Panc1 (cell line): Measurements from ENCODE around the gene FGR. TPM values are rescaled to one million over a fixed set of nuclear protein-coding genes. Genes with fewer than 3 reads are reported as not detected.

ENCODE experiments used
- ATAC-seq: fragments of 200-7000 bp; cut with Tn5 transposase; 2 replicates; pipeline ENCODE4 v1.9.1; 2020; ENCODE audit warnings: mild to moderate bottlenecking, moderate library complexity
- BruUV-seq: library from RNA; stranded (reverse); fragments of 400-500 nt; replicated peaks from 2 replicates; lab custom pipeline; 2021; lab: Mats Ljungman, UMichigan
- CTCF ChIA-PET: fragments of 300-600 bp; sonication (Branson Sonifier 250); formaldehyde crosslinking; loops from one replicate; lab custom pipeline; 2022; ENCODE audit warnings: antibody characterized with exemption; lab: Charles Lee
- POLR2A ChIA-PET: fragments of 300-600 bp; sonication (Branson Sonifier 250); formaldehyde crosslinking; loops from one replicate; lab custom pipeline; 2022; ENCODE audit warnings: antibody characterized with exemption; lab: Charles Lee
- DNase-seq: peaks from one replicate; pipeline ENCODE4 v3.0.0-alpha.2; 2010; ENCODE audit warnings: low read depth, low spot score
- H3K27ac ChIP-seq: 2 replicates; pipeline ENCODE4 v1.5.1; 2011; ENCODE audit warnings: mild to moderate bottlenecking, low read length, inconsistent platforms
- H3K27me3 ChIP-seq: fragments of 200-500 bp; sonication (Bioruptor generic); 2 replicates; pipeline ENCODE4 v1.6.0; 2014; ENCODE audit warnings: low read length, inconsistent platforms; ENCODE audit not compliant: control insufficient read depth, insufficient read depth
- H3K36me3 ChIP-seq: fragments of 200-500 bp; sonication (Bioruptor generic); 2 replicates; pipeline ENCODE4 v1.5.1; 2014; ENCODE audit warnings: inconsistent platforms, mild to moderate bottlenecking, low read length, moderate library complexity; ENCODE audit not compliant: control insufficient read depth, insufficient read depth
- H3K4me1 ChIP-seq: 2 replicates; pipeline ENCODE4 v1.5.1; 2011; ENCODE audit warnings: inconsistent platforms, mild to moderate bottlenecking, low read length, moderate library complexity; ENCODE audit not compliant: control insufficient read depth, insufficient read depth
- H3K4me3 ChIP-seq, 2 experiments: 2 replicates each; pipeline ENCODE4 v1.5.1; 2011 to 2012; ENCODE audit warnings: low read depth in 2 of 2, low read length in 2 of 2, mild to moderate bottlenecking in 2 of 2, inconsistent platforms in 1 of 2, moderate library complexity in 1 of 2
- H3K9me3 ChIP-seq: fragments of 200-500 bp; sonication (Bioruptor generic); 2 replicates; pipeline ENCODE4 v1.5.1; 2014; ENCODE audit warnings: low read depth, mild to moderate bottlenecking, inconsistent platforms, low read length, moderate library complexity; ENCODE audit not compliant: control insufficient read depth, insufficient read depth
- CTCF ChIP-seq: fragments of 450-650 bp; IDR thresholded peaks from 2 replicates; pipeline ENCODE4 v1.5.1; 2017; ENCODE audit warnings: mild to moderate bottlenecking
- POLR2AphosphoS5 ChIP-seq: IDR thresholded peaks from 2 replicates; pipeline ENCODE4 v1.6.1; 2012; ENCODE audit warnings: mild to moderate bottlenecking, low read depth, low read length, moderate library complexity
- SIN3A ChIP-seq: IDR thresholded peaks from 2 replicates; pipeline ENCODE4 v1.6.1; 2012; ENCODE audit warnings: low read depth, mild to moderate bottlenecking, low read length, moderate library complexity, borderline replicate concordance; ENCODE audit not compliant: insufficient read depth
- TCF7L2 ChIP-seq: IDR thresholded peaks from 2 replicates; pipeline ENCODE4 v1.6.1; 2011; ENCODE audit warnings: mild to moderate bottlenecking, low read depth, low read length, inconsistent platforms
- in situ Hi-C: cut with HindIII; loops from 2 replicates; pipeline ENCODE4 v1.10.0; 2016; ENCODE audit warnings: low sequenced_read_pairs, low pct_unique_long_range_greater_than_20kb
- intact Hi-C: fragments of 100-400 bp; cut with micrococcal nuclease; formaldehyde crosslinking; loops from one replicate; pipeline ENCODE4 v1.10.0; 2022; ENCODE audit not compliant: unreplicated experiment
- total RNA-seq: library from RNA; stranded (reverse); gene quantifications from one replicate; pipeline ENCODE4 v1.2.1, GENCODE V29; 2021; ENCODE audit not compliant: unreplicated experiment
- TF ChIP-seq, protein P1 (sequence below), 2 experiments: IDR thresholded peaks; 2 replicates each; pipeline ENCODE4 v1.6.1; 2011 to 2012; ENCODE audit warnings: low read depth in 2 of 2, control low read depth in 1 of 2, low read length in 1 of 2, mild to moderate bottlenecking in 1 of 2, moderate library complexity in 1 of 2; ENCODE audit not compliant: insufficient read depth in 1 of 2

The FGR gene
- total RNA-seq, 1 experiment from 2014 or later, result 0.18 TPM

- CTCF ChIA-PET, result interaction anchor here (0.6 to 1.2 kb wide), 3 partner anchors 54 to 429 kb away, joined by 4 to 9 read pairs (median 4); no protein-coding TSS in a partner anchor
- POLR2A ChIA-PET, result interaction anchor here (0.6 kb wide), 1 partner anchor 96 kb away, joined by 5 read pairs; no protein-coding TSS in a partner anchor
- ATAC-seq, result no peak
- intact Hi-C loops, result loop anchor here (10.0 kb wide), 1 partner anchor 267 kb away; the partner anchor contains the start of gene GPR3
- Histone ChIP-seq H3K27me3 (no peaks in the 10 kb centered on the region), H3K36me3 (no peaks in the 10 kb centered on the region), H3K9me3 (no peaks in the 10 kb centered on the region), H3K4me1 (peaks cover 18% of the 10 kb centered on the region), H3K27ac (no peak overlapping the region; the same call in 1 of the 2 replicates), H3K4me3 (no peak overlapping the region)
- TF ChIP-seq TCF7L2 (no peak), POLR2AphosphoS5 (no peak)
- TF ChIP-seq, protein P1, sequence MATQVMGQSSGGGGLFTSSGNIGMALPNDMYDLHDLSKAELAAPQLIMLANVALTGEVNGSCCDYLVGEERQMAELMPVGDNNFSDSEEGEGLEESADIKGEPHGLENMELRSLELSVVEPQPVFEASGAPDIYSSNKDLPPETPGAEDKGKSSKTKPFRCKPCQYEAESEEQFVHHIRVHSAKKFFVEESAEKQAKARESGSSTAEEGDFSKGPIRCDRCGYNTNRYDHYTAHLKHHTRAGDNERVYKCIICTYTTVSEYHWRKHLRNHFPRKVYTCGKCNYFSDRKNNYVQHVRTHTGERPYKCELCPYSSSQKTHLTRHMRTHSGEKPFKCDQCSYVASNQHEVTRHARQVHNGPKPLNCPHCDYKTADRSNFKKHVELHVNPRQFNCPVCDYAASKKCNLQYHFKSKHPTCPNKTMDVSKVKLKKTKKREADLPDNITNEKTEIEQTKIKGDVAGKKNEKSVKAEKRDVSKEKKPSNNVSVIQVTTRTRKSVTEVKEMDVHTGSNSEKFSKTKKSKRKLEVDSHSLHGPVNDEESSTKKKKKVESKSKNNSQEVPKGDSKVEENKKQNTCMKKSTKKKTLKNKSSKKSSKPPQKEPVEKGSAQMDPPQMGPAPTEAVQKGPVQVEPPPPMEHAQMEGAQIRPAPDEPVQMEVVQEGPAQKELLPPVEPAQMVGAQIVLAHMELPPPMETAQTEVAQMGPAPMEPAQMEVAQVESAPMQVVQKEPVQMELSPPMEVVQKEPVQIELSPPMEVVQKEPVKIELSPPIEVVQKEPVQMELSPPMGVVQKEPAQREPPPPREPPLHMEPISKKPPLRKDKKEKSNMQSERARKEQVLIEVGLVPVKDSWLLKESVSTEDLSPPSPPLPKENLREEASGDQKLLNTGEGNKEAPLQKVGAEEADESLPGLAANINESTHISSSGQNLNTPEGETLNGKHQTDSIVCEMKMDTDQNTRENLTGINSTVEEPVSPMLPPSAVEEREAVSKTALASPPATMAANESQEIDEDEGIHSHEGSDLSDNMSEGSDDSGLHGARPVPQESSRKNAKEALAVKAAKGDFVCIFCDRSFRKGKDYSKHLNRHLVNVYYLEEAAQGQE (IDR thresholded peaks at IDR 0.05; ENCODE audit: insufficient read depth in 1 of 2, low read depth in 2 of 2, low read length in 1 of 2), result no peak
- DNase-seq, result no peak
- in situ Hi-C loops, result no loop called here
- no TSS peak for BruUV-seq
These were observed 27.3 kb upstream of the FGR start for GRCh38 chr1:27662261-27662660.

DNA sequence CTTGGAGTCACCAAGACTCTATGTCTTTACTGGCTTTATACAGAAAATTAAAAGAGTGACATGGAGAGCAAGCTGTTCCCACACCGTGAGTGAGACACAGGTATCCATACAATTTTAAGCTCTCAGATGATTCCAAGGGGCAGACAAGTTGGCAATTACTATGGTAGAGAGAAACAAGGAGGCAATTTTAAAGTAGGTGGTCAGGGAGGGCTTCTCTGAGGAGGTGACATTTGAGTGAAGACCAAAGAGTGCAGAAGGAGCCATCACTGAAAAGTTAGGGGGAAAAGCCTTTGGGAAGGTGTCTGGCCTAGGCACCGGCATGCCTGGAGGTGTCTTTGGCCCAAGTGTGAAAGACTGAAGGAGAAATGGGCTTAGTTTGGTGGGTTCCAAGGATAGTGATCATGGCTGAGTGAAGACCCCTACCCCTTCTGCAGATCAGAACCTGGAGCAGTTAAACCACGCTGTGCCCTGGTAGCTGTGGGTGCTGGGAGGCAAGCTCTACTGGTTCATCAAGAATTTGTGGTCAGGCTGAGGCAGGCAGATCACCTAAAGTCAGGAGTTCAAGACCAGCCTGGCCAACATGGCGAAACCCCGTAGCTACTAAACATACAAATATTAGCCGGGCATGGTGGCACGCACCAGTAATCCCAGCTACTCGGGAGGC is 26.6 kb upstream of the FGR start:
- Histone ChIP-seq H3K4me1 (peaks cover 18% of the 10 kb centered on the region), H3K27ac (no peak overlapping the region), H3K9me3 (no peaks in the 10 kb centered on the region), H3K36me3 (no peaks in the 10 kb centered on the region), H3K27me3 (no peaks in the 10 kb centered on the region), H3K4me3 (no peak overlapping the region)
- DNase-seq, result no peak
- TF ChIP-seq POLR2AphosphoS5 (no peak), SIN3A (no peak), CTCF (no peak), TCF7L2 (no peak)
- TF ChIP-seq, protein P1 (IDR thresholded peaks at IDR 0.05; ENCODE audit: insufficient read depth in 1 of 2, low read depth in 2 of 2, low read length in 1 of 2), result no peak
- POLR2A ChIA-PET, result no interaction called here
- no peak for ATAC-seq
- in situ Hi-C loops (no loop called here), intact Hi-C loops (loop anchor here (10.0 kb wide), 1 partner anchor 267 kb away; the partner anchor contains the start of gene GPR3)
- CTCF ChIA-PET, result no interaction called here
- BruUV-seq, result no TSS peak
